Glutamatergic neuron (in vitro differentiated cells): ENCODE measurements around the gene CDC14A. TPM values are rescaled to one million over a fixed set of nuclear protein-coding genes. Genes with fewer than 3 reads are reported as not detected.

ENCODE experiments used
- DNase-seq: peaks from one replicate; pipeline ENCODE4 v3.0.0; 2022
- H3K27ac Mint-ChIP-seq: one replicate; pipeline ENCODE4 v1.8.0; 2020; ENCODE audit warnings: mild to moderate bottlenecking, mixed read lengths, inconsistent platforms; ENCODE audit not compliant: unreplicated experiment
- H3K27me3 Mint-ChIP-seq: one replicate; pipeline ENCODE4 v1.8.0; 2020; ENCODE audit warnings: mild to moderate bottlenecking, moderate library complexity, mixed read lengths, inconsistent platforms; ENCODE audit not compliant: unreplicated experiment
- H3K36me3 Mint-ChIP-seq: one replicate; pipeline ENCODE4 v1.8.0; 2020; ENCODE audit warnings: mild to moderate bottlenecking, mixed read lengths, inconsistent platforms; ENCODE audit not compliant: unreplicated experiment
- H3K4me1 Mint-ChIP-seq: one replicate; pipeline ENCODE4 v1.8.0; 2020; ENCODE audit warnings: mild to moderate bottlenecking, low read depth, mixed read lengths, inconsistent platforms; ENCODE audit not compliant: unreplicated experiment
- H3K4me3 Mint-ChIP-seq: one replicate; pipeline ENCODE4 v1.8.0; 2020; ENCODE audit warnings: mild to moderate bottlenecking, mixed read lengths, inconsistent platforms; ENCODE audit not compliant: unreplicated experiment
- H3K9me3 Mint-ChIP-seq: one replicate; pipeline ENCODE4 v1.8.0; 2020; ENCODE audit warnings: mild to moderate bottlenecking, moderate library complexity, mixed read lengths, inconsistent platforms; ENCODE audit not compliant: unreplicated experiment
- total RNA-seq: library from RNA; stranded (reverse); fragmentation: NEBNext Ultra II Directional; extraction: Animal tissue kit (Norgen Biotek cat#: 25700); gene quantifications from one replicate; pipeline ENCODE4 v1.2.1, GENCODE V29; 2021; ENCODE audit not compliant: unreplicated experiment
- TF ChIP-seq, protein P1 (sequence below): fragments of 200-600 bp; sonication (generic); IDR thresholded peaks from one replicate; pipeline ENCODE4 v1.5.0; 2021; ENCODE audit not compliant: partially characterized antibody, unreplicated experiment

Gene CDC14A
- total RNA-seq, 1 donor from 2014 or later: 9.2 TPM

DNA sequence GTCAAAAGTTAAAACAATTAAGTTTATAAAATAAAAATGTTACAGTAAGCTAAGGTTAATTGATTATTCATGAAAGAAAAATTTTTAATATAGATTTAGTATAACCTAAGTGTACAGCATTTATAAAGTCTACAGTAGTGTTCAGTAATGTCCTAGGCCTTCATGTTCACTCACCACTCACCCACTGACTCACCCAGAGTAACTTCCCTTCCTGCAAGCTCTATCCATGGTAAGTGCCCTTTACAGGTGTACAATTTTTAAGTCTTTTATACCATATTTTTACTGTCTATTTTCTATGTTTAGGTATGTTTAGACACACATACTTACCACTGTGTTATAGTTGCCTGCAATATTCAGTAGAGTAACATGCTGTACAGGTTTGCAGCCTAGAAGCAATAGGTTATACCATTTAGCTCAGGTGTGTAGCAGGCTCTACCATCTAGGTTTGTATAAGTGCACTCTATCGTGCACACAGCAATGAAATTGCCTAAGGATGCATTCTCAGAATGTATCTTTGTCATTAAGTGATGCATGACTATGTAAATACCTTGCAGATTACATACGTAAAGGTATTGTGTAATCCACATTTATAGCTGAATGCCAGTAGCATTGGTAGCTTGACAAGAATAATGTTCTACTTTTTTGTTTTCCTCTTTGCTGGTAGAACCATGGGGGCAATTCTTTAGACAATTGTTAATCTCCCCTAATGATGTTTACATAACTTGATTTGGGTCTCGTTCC is 149.9 kb downstream of the CDC14A start:
- no peak for DNase-seq
- no peaks in the 10 kb centered on the region for H3K27me3 Mint-ChIP-seq
- peaks cover 3% of the 10 kb centered on the region for H3K36me3 Mint-ChIP-seq
- H3K4me3 Mint-ChIP-seq: no peak overlapping the region
- H3K9me3 Mint-ChIP-seq: no peaks in the 10 kb centered on the region
- no peak overlapping the region for H3K27ac Mint-ChIP-seq
- TF ChIP-seq, protein P1, sequence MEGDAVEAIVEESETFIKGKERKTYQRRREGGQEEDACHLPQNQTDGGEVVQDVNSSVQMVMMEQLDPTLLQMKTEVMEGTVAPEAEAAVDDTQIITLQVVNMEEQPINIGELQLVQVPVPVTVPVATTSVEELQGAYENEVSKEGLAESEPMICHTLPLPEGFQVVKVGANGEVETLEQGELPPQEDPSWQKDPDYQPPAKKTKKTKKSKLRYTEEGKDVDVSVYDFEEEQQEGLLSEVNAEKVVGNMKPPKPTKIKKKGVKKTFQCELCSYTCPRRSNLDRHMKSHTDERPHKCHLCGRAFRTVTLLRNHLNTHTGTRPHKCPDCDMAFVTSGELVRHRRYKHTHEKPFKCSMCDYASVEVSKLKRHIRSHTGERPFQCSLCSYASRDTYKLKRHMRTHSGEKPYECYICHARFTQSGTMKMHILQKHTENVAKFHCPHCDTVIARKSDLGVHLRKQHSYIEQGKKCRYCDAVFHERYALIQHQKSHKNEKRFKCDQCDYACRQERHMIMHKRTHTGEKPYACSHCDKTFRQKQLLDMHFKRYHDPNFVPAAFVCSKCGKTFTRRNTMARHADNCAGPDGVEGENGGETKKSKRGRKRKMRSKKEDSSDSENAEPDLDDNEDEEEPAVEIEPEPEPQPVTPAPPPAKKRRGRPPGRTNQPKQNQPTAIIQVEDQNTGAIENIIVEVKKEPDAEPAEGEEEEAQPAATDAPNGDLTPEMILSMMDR: no peak
- peaks cover 3% of the 10 kb centered on the region for H3K4me1 Mint-ChIP-seq

DNA sequence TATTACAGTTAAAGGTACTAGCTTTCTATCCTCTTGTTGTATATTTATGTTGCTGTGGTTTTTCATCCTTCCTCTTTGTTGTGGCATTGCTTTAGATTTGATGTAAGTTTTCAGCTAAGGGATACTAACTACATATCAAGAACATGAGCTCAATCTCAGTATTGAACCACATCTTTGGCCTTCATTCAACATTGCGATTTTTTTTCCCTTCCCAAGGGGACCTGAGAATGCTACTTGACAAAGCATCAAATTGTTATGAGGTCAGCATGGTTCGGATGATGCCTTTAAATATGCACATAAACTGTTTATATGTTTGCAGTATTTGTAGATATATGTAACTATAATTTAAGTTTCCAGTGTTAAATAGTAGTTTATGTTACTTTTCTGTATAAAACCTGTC is 153.9 kb downstream of the CDC14A start:
- H3K27me3 Mint-ChIP-seq: no peaks in the 10 kb centered on the region
- H3K4me3 Mint-ChIP-seq: no peak overlapping the region
- TF ChIP-seq, protein P1: no peak

DNA sequence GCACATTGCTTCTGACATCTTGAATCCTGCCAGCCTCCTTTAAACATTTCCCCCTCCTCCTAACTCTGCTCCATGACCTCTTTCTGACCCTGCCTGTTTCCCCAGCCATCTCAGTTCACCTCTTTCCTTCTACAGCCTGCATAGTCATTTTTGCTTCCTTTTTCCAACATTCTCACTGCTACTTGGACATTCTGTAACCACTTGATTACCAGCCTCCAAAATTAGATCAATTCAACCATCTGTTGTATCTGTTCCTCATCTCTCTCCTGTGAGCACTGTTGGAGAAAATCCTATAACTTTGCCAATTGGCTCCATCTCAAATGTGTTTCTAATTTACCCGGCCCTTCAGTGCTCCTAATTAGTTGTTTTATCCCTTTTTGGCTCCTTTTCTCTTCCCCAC is 158.1 kb downstream of the CDC14A start:
- no peaks in the 10 kb centered on the region for H3K9me3 Mint-ChIP-seq
- no peaks in the 10 kb centered on the region for H3K4me1 Mint-ChIP-seq
- H3K36me3 Mint-ChIP-seq: no peaks in the 10 kb centered on the region
- H3K27me3 Mint-ChIP-seq: no peaks in the 10 kb centered on the region
- H3K4me3 Mint-ChIP-seq: no peak overlapping the region
- no peak overlapping the region for H3K27ac Mint-ChIP-seq
- DNase-seq: no peak
- TF ChIP-seq, protein P1: no peak

More for the DNA sequence above, 153.9 kb downstream of the CDC14A start:
- no peaks in the 10 kb centered on the region for H3K36me3 Mint-ChIP-seq
- no peaks in the 10 kb centered on the region for H3K4me1 Mint-ChIP-seq
- H3K9me3 Mint-ChIP-seq: no peaks in the 10 kb centered on the region
- no peak overlapping the region for H3K27ac Mint-ChIP-seq
- no peak for DNase-seq

DNA sequence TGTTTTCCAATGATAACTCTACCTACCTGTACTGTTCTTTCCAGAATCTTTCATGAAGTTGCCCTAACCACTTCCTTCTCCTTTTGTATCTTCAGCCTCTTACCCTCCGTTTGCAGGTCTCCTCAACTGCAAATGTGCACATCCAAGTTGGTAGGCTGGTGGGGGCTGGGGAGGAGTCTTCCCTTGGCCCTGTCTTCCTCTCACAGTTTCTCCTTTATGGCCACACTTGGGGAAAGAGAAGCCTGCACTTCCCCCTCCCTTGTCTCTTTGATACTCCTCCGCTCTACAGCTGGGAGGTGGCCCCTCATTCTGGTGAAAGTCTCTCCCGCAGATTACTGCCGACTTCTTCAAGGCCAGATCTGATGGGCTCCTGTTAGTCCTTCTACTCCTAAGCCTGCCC is 158.8 kb downstream of the CDC14A start:
- Mint-ChIP-seq H3K36me3 (no peaks in the 10 kb centered on the region), H3K27ac (no peak overlapping the region), H3K27me3 (no peaks in the 10 kb centered on the region), H3K4me3 (no peak overlapping the region), H3K4me1 (no peaks in the 10 kb centered on the region), H3K9me3 (no peaks in the 10 kb centered on the region)
- TF ChIP-seq, protein P1: no peak
- no peak for DNase-seq

DNA sequence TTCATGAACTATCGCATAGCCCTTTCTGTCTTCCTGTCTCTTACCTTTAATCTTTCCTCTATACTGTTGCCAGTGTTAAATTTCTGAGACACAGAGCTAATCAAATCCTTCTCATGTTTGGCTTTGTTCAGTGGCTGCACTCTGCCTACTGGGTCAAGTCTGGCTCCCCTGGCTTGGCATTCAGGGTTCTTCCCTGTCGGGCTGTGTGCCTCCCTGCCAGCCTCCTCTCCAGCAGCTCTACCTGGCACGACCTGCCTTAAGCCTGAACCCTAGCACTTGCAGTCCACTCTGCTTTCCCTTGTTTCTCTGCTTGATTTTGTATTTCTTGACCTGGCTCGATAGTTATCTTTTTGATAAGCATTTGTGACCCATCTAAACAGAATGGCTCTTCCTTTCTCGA is 159.5 kb downstream of the CDC14A start:
- Mint-ChIP-seq H3K4me3 (no peak overlapping the region), H3K27ac (no peak overlapping the region), H3K36me3 (no peaks in the 10 kb centered on the region), H3K9me3 (no peaks in the 10 kb centered on the region), H3K27me3 (no peaks in the 10 kb centered on the region), H3K4me1 (no peaks in the 10 kb centered on the region)
- TF ChIP-seq, protein P1: no peak
- no peak for DNase-seq
